H1 (cell line): ENCODE results near the gene STXBP2. TPM values are rescaled to one million over a fixed set of nuclear protein-coding genes. Genes with fewer than 3 reads are reported as not detected.

Source experiments
- CTCF ChIA-PET: fragments of 300-600 bp; sonication (Branson Sonifier 250); formaldehyde crosslinking; loops from one replicate; lab custom pipeline; 2021; ENCODE audit not compliant: partially characterized antibody; lab: Charles Lee
- POLR2A ChIA-PET: fragments of 300-600 bp; sonication (Branson Sonifier 250); formaldehyde crosslinking; loops from one replicate; lab custom pipeline; 2021; ENCODE audit warnings: inconsistent platforms; ENCODE audit not compliant: partially characterized antibody; lab: Charles Lee
- DNase-seq, 2 experiments: peaks; one replicate each; pipeline versions ENCODE4 v3.0.0 to v3.0.0-alpha.2; 2010 to 2022; ENCODE audit warnings: low spot score in 2 of 2, low read depth in 1 of 2, mixed read lengths in 1 of 2
- FAIRE-seq: peaks from 2 replicates; lab custom pipeline; 2011; peaks lifted over from hg19 to GRCh38; lab: Jason Lieb, UNC
- H2AFZ ChIP-seq: 2 replicates; pipeline ENCODE4 v1.8.1; 2012; ENCODE audit warnings: low read length, inconsistent platforms
- H2AK5ac ChIP-seq: 2 replicates; pipeline ENCODE4 v1.6.1; 2013; ENCODE audit warnings: low read depth, low read length
- H2BK120ac ChIP-seq: replicated peaks from 2 replicates; pipeline ENCODE3; 2013; ENCODE audit warnings: low read depth, low read length, inconsistent platforms
- H2BK12ac ChIP-seq: 2 replicates; pipeline ENCODE4 v1.6.1; 2013; ENCODE audit warnings: low read depth, low read length
- H2BK15ac ChIP-seq: 2 replicates; pipeline ENCODE4 v1.6.1; 2013; ENCODE audit warnings: low read length
- H2BK20ac ChIP-seq: 2 replicates; pipeline ENCODE4 v1.6.1; 2013; ENCODE audit warnings: low read length
- H2BK5ac ChIP-seq: 2 replicates; pipeline ENCODE4 v1.6.1; 2013; ENCODE audit warnings: low read depth, low read length
- H3K14ac ChIP-seq: 2 replicates; pipeline ENCODE4 v1.6.1; 2013; ENCODE audit warnings: inconsistent platforms; ENCODE audit not compliant: insufficient read length
- H3K18ac ChIP-seq: 2 replicates; pipeline ENCODE4 v1.6.1; 2013; ENCODE audit warnings: low read length; ENCODE audit errors: extremely low read depth
- H3K23ac ChIP-seq: 2 replicates; pipeline ENCODE4 v1.6.1; 2013; ENCODE audit warnings: inconsistent platforms; ENCODE audit not compliant: insufficient read length
- H3K23me2 ChIP-seq: 2 replicates; pipeline ENCODE4 v1.6.1; 2013; ENCODE audit warnings: low read depth, low read length
- H3K27ac ChIP-seq: 2 replicates; pipeline ENCODE4 v1.6.1; 2011; ENCODE audit warnings: low read depth, low read length, inconsistent platforms
- H3K27me3 ChIP-seq, 4 experiments: replicated peaks in 1 of 4; 1 replicate in 1 of 4; 2 replicates in 3 of 4; pipeline versions ENCODE4 v1.6.1 to v1.8.1; 2011 to 2013; ENCODE audit warnings: low read length in 3 of 4, mild to moderate bottlenecking in 3 of 4, inconsistent platforms in 2 of 4, mixed read lengths in 2 of 4, moderate library complexity in 1 of 4; ENCODE audit not compliant: control insufficient read depth in 3 of 4, insufficient read depth in 3 of 4; ENCODE audit errors: extremely low read depth in 1 of 4
- H3K36me3 ChIP-seq, 4 experiments: 2 replicates each; pipeline versions ENCODE4 v1.6.1 to v1.8.1; 2011 to 2013; ENCODE audit warnings: mild to moderate bottlenecking in 4 of 4, low read length in 3 of 4, moderate library complexity in 2 of 4, control low read depth in 1 of 4, inconsistent platforms in 1 of 4; ENCODE audit not compliant: insufficient read depth in 4 of 4, control insufficient read depth in 2 of 4
- H3K4ac ChIP-seq: replicated peaks from 2 replicates; pipeline ENCODE3; 2013; ENCODE audit warnings: low read length, low read depth, mixed read lengths, inconsistent platforms; ENCODE audit not compliant: insufficient read length
- H3K4me1 ChIP-seq, 4 experiments: replicated peaks in 1 of 4; 1 replicate in 1 of 4; 2 replicates in 3 of 4; pipeline versions ENCODE4 v1.6.1 to v1.8.1; 2011 to 2013; ENCODE audit warnings: low read length in 3 of 4, inconsistent platforms in 2 of 4, mixed read lengths in 1 of 4; ENCODE audit not compliant: insufficient read depth in 4 of 4, control insufficient read depth in 3 of 4
- H3K4me2 ChIP-seq, 2 experiments: 2 replicates each; pipeline versions ENCODE4 v1.6.1 to v1.8.1; 2011 to 2013; ENCODE audit warnings: low read depth in 2 of 2, low read length in 2 of 2, control low read depth in 1 of 2, inconsistent platforms in 1 of 2, mild to moderate bottlenecking in 1 of 2; ENCODE audit not compliant: insufficient read depth in 1 of 2
- H3K4me3 ChIP-seq, 4 experiments: fragments of 200-600, 300-600 bp in 1 of 4; sonication (generic), shearing (Covaris generic), sonication (Bioruptor Twin) in 1 of 4; 2 replicates each; pipeline versions ENCODE4 v1.5.1 to v1.8.1; 2011 to 2016; ENCODE audit warnings: low read length in 4 of 4, low read depth in 3 of 4, control low read depth in 2 of 4, inconsistent platforms in 2 of 4, mild to moderate bottlenecking in 2 of 4, mixed read lengths in 1 of 4, moderate library complexity in 1 of 4; ENCODE audit not compliant: insufficient read depth in 2 of 4; ENCODE audit errors: extremely low read depth in 1 of 4
- H3K56ac ChIP-seq: replicated peaks from 2 replicates; pipeline ENCODE3; 2013; ENCODE audit warnings: low read depth, mild to moderate bottlenecking, mixed read lengths, low read length, inconsistent platforms; ENCODE audit not compliant: insufficient read length
- H3K79me1 ChIP-seq: 2 replicates; pipeline ENCODE4 v1.6.1; 2013; ENCODE audit warnings: low read depth, low read length, control low read depth
- H3K79me2 ChIP-seq, 2 experiments: 2 replicates each; pipeline versions ENCODE4 v1.6.1 to v1.8.1; 2012 to 2013; ENCODE audit warnings: low read length in 2 of 2, mild to moderate bottlenecking in 2 of 2, inconsistent platforms in 1 of 2; ENCODE audit not compliant: insufficient read depth in 2 of 2, control insufficient read depth in 1 of 2
- H3K9ac ChIP-seq, 4 experiments: replicated peaks in 1 of 4; 1 replicate in 1 of 4; 2 replicates in 3 of 4; pipeline versions ENCODE4 v1.6.1 to v1.8.1; 2011 to 2013; ENCODE audit warnings: low read depth in 3 of 4, low read length in 3 of 4, control low read depth in 2 of 4, mild to moderate bottlenecking in 2 of 4, moderate library complexity in 2 of 4, inconsistent platforms in 1 of 4; ENCODE audit errors: extremely low read depth in 1 of 4
- H3K9me3 ChIP-seq, 2 experiments: 2 replicates each; pipeline versions ENCODE4 v1.6.1 to v1.8.1; 2012 to 2013; ENCODE audit warnings: mild to moderate bottlenecking in 2 of 2, moderate library complexity in 2 of 2, control low read depth in 1 of 2, inconsistent platforms in 1 of 2, low read depth in 1 of 2, low read length in 1 of 2, mixed read lengths in 1 of 2; ENCODE audit not compliant: insufficient read depth in 2 of 2
- H4K20me1 ChIP-seq, 2 experiments: replicated peaks in 1 of 2; 2 replicates each; pipeline versions ENCODE3 to v1.8.1; 2011 to 2013; ENCODE audit warnings: inconsistent platforms in 2 of 2, low read length in 2 of 2, mild to moderate bottlenecking in 1 of 2; ENCODE audit not compliant: insufficient read depth in 2 of 2, control insufficient read depth in 1 of 2
- H4K5ac ChIP-seq: 2 replicates; pipeline ENCODE4 v1.6.1; 2013; ENCODE audit warnings: low read length, low read depth, mixed read lengths, inconsistent platforms; ENCODE audit not compliant: insufficient read length
- H4K8ac ChIP-seq: 2 replicates; pipeline ENCODE4 v1.8.0; 2013; ENCODE audit warnings: mild to moderate bottlenecking, moderate library complexity, low read length, inconsistent platforms; ENCODE audit not compliant: insufficient read depth; ENCODE audit errors: extremely low read depth
- H4K91ac ChIP-seq: replicated peaks from 2 replicates; pipeline ENCODE3; 2013; ENCODE audit warnings: low read length, mixed read lengths, inconsistent platforms; ENCODE audit not compliant: insufficient read length
- BACH1 ChIP-seq: IDR thresholded peaks from 2 replicates; pipeline ENCODE4 v1.6.1; 2012; ENCODE audit warnings: low read length, improper control_type of control experiment
- CBX8 ChIP-seq: fragments of 300-800, 300-1000 bp; sonication (generic); IDR thresholded peaks from 2 replicates; pipeline ENCODE4 v1.7.1; 2016; ENCODE audit warnings: low read depth, low read length, borderline replicate concordance
- GTF2F1 ChIP-seq: IDR thresholded peaks from 2 replicates; pipeline ENCODE4 v1.6.1; 2012; ENCODE audit warnings: low read depth, low read length, improper control_type of control experiment, borderline replicate concordance
- JUN ChIP-seq: IDR thresholded peaks from 2 replicates; pipeline ENCODE4 v1.6.1; 2011; ENCODE audit warnings: low read depth, mild to moderate bottlenecking, improper control_type of control experiment, low read length
- NANOG ChIP-seq: IDR thresholded peaks from 2 replicates; pipeline ENCODE4 v1.6.1; 2011; ENCODE audit warnings: low read length, low read depth, mild to moderate bottlenecking, inconsistent platforms; ENCODE audit not compliant: insufficient read depth, poor library complexity, severe bottlenecking
- RAD21 ChIP-seq, 2 experiments: IDR thresholded peaks in 1 of 2; conservative IDR thresholded peaks in 1 of 2; 2 replicates each; pipeline ENCODE4 v1.6.1; 2011; ENCODE audit warnings: low read depth in 2 of 2, low read length in 2 of 2, improper control_type of control experiment in 1 of 2, inconsistent platforms in 1 of 2, mild to moderate bottlenecking in 1 of 2, moderate library complexity in 1 of 2
- SP1 ChIP-seq: IDR thresholded peaks from 2 replicates; pipeline ENCODE4 v1.6.1; 2011; ENCODE audit warnings: low read depth, low read length
- SP2 ChIP-seq: IDR thresholded peaks from 2 replicates; pipeline ENCODE4 v1.6.1; 2012; ENCODE audit warnings: mild to moderate bottlenecking, low read length, inconsistent platforms
- SUZ12 ChIP-seq: fragments of 200-600 bp; sonication (generic); IDR thresholded peaks from 2 replicates; pipeline ENCODE4 v1.6.1; 2012; ENCODE audit warnings: mild to moderate bottlenecking, inconsistent platforms, low read length, moderate library complexity, mixed read lengths
- TBP ChIP-seq: IDR thresholded peaks from 2 replicates; pipeline ENCODE4 v1.6.1; 2011; ENCODE audit warnings: low read depth, low read length, improper control_type of control experiment
- TEAD4 ChIP-seq: IDR thresholded peaks from 2 replicates; pipeline ENCODE4 v1.6.1; 2012; ENCODE audit warnings: low read depth, low read length, inconsistent platforms, mixed read lengths
- ZNF274 ChIP-seq: IDR thresholded peaks from 2 replicates; pipeline ENCODE4 v1.7.0; 2012; ENCODE audit warnings: low read length, borderline replicate concordance; ENCODE audit errors: extremely low read depth
- WGBS, 2 experiments: shearing (Covaris generic) in 1 of 2; methylation state at CpG; one replicate each; pipeline versions ENCODE4 v1.1.6 to v1.1.7; 2013 to 2015; ENCODE audit warnings: low lambda C conversion rate in 2 of 2, mixed read lengths in 2 of 2, inconsistent platforms in 1 of 2, low coverage in 1 of 2, missing lambda C conversion rate in 1 of 2; ENCODE audit not compliant: insufficient replicate concordance in 2 of 2, insufficient coverage in 1 of 2, insufficient read length in 1 of 2; ENCODE audit errors: extremely low coverage in 1 of 2, missing lambda C conversion rate in 1 of 2; 5-methylcytosine and 5-hydroxymethylcytosine counted together
- polyA plus RNA-seq, 7 experiments: library from polyadenylated mRNA; depleted of rRNA in 3 of 7; stranded (reverse) in 5 of 7; unstranded in 2 of 7; fragments of >200 nt in 5 of 7; fragments of 200-250 nt in 2 of 7; gene quantifications; 1 replicate in 5 of 7; 2 replicates in 1 of 7; 4 replicates in 1 of 7; pipeline versions ENCODE4 v1.2.1 to v1.2.3, GENCODE V29; 2011 to 2013; ENCODE audit warnings: missing spikeins in 2 of 7, mixed read lengths in 2 of 7
- total RNA-seq: library from RNA; stranded (reverse); fragmentation: NEBNext Ultra II Directional; extraction: Animal tissue kit (Norgen Biotek cat#: 25700); gene quantifications from 2 replicates; pipeline ENCODE4 v1.2.1, GENCODE V29; 2021
- TF ChIP-seq, protein P1 (sequence below): IDR thresholded peaks from 2 replicates; pipeline ENCODE4 v1.6.1; 2011; ENCODE audit warnings: low read length, improper control_type of control experiment

The STXBP2 gene
- total and polyA plus RNA-seq, 2 of the 8 experiments (the other 6 are each of a cell fraction or from before 2014, with no cell fraction given) = 52.9 to 53.8 TPM

DNA sequence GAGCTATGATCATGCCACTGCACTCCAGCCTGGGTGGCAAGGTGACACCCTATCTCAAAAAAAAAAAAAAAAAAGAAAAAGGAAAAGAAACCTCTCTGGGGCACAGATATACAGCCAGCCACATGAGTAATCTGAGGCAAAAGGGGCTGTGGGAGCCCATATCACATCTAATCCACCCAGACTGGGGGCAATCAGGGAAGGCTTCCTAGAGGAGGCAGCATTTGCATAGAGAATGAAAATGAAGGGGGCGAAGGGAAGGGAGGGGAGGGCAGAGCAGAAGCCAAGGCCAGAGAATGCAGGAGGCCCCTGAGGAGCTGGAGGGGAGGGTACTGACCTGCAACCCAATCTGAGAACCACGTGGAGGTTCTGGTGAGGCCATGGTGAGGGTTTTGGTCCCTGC is 13.2 kb downstream of the STXBP2 start:
- Histone ChIP-seq H3K4ac (no peak overlapping the region), H2BK15ac (no peak overlapping the region), H2BK120ac (no peak overlapping the region), H3K79me1 (no peaks in the 10 kb centered on the region), H3K14ac (no peak overlapping the region), H2AFZ (no peak overlapping the region), H3K56ac (no peak overlapping the region), H2BK12ac (no peak overlapping the region), H3K18ac (no peak overlapping the region), H3K23ac (no peak overlapping the region), H4K8ac (no peak overlapping the region), H3K9ac (no peak overlapping the region), H4K91ac (no peak overlapping the region), H3K27ac (no peak overlapping the region), H3K79me2 (no peaks in the 10 kb centered on the region), H4K20me1 (peaks cover 0 to 5% of the 10 kb centered on the region in 2 experiments), H2AK5ac (no peak overlapping the region), H3K36me3 (0 out of 8 replicates have a peak, but pooled peaks cover 0 to 3% (median 0%) of the 10 kb centered on the region in 4 experiments), H2BK20ac (no peak overlapping the region), H3K4me3 (no peak overlapping the region), H3K9me3 (no peaks in the 10 kb centered on the region), H4K5ac (no peak overlapping the region), H3K27me3 (peaks cover 2 to 18% (median 6%) of the 10 kb centered on the region in 4 experiments), H2BK5ac (no peak overlapping the region), H3K4me1 (peaks cover 0 to 2% (median 0%) of the 10 kb centered on the region in 4 experiments; a peak in 4 of 7 replicates), H3K4me2 (no peak overlapping the region), H3K23me2 (0 out of 2 replicates have a peak, but pooled peaks cover 2% of the 10 kb centered on the region)
- WGBS, 2 experiments = 67% methylated on average over 2 of the region's 2 CpGs; no CpG with 5 or more reads in 1 of the 2 experiments
- no peak for FAIRE-seq
- ChIA-PET CTCF (interaction anchor here (0.6 to 1.9 kb wide), 5 partner anchors 9 to 252 kb away, joined by 3 to 7 read pairs (median 5); partner anchors contain the start of gene TRAPPC5), POLR2A (interaction anchor here (0.6 to 1.4 kb wide), 2 partner anchors 9 to 112 kb away, joined by 3 read pairs; no protein-coding TSS in a partner anchor)
- no peak for DNase-seq
- no peak for TF ChIP-seq NANOG
- TF ChIP-seq SUZ12 = no peak
- TF ChIP-seq BACH1 = no peak
- TF ChIP-seq SP1 = no peak
- TF ChIP-seq ZNF274 = no peak
- TF ChIP-seq JUN = no peak
- no peak for TF ChIP-seq SP2
- TF ChIP-seq CBX8 = no peak
- TF ChIP-seq RAD21 (IDR thresholded peaks at IDR 0.05 in 1 of 2, conservative IDR thresholded peaks at IDR 0.05 in 1 of 2; ENCODE audit: low read depth in 2 of 2, low read length in 2 of 2) = no peak
- TF ChIP-seq TEAD4 = no peak
- TF ChIP-seq GTF2F1 = no peak
- TF ChIP-seq, protein P1, sequence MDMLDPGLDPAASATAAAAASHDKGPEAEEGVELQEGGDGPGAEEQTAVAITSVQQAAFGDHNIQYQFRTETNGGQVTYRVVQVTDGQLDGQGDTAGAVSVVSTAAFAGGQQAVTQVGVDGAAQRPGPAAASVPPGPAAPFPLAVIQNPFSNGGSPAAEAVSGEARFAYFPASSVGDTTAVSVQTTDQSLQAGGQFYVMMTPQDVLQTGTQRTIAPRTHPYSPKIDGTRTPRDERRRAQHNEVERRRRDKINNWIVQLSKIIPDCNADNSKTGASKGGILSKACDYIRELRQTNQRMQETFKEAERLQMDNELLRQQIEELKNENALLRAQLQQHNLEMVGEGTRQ = no peak
- no peak for TF ChIP-seq TBP
